ENCODE data around the gene OSBPL3.

The OSBPL3 gene

DNA sequence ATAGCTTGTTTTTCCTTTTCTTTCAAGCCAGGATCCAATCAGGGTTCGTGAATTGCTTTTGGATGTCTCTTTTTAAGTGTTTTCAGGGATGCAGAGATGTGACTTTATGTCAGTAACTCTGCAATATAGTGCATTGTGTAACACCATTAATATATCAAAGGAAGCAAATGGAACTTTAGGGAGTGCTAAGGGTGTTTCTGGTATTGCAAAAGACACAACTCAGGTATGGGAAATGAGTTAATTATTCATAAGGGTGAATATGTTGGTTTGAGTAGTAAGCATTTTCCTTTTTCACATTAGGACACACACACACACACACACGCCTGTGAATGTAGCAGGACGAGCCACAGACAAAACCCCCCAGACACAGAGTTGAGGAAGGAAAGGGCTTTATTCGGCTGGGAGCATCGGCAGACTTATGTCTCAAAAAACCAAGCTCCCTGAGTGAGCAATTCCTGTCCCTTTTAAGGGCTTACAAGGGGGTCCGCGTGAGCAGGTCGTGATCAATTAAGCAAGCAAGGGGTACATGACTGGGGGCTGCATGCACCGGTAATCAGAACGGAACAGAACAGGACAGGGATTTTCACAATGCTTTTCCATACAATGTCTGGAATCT lies 190.9 kb downstream of the OSBPL3 start:
- Histone ChIP-seq H3K27ac (ENCODE audit: low read depth, low read length) (no peak overlapping the region), H3K36me3 (ENCODE audit: low read length) (no peaks in the 10 kb centered on the region), H3K79me2 (ENCODE audit: insufficient read depth, low read length) (no peaks in the 10 kb centered on the region), H4K20me1 (ENCODE audit: low read depth, low read length) (no peaks in the 10 kb centered on the region), H3F3A (ENCODE audit: insufficient read depth) (no peaks in the 10 kb centered on the region), H3K9ac (ENCODE audit: low read length) (no peak overlapping the region), H3K27me3 (ENCODE audit: low read length) (no peaks in the 10 kb centered on the region), H3K9me3 (ENCODE audit: insufficient read depth, low read length) (no peaks in the 10 kb centered on the region), H3K9me2 (replicated peaks; ENCODE audit: insufficient read depth, low read length) (no peaks in the 10 kb centered on the region), H3K4me2 (ENCODE audit: low read depth, low read length, poor library complexity, severe bottlenecking) (no peak overlapping the region), H3K4me3 (ENCODE audit: insufficient read depth, low read length, poor library complexity, severe bottlenecking) (no peak overlapping the region), H2AFZ (ENCODE audit: low read depth, low read length, severe bottlenecking) (no peak overlapping the region)
- TF ChIP-seq, protein P1, sequence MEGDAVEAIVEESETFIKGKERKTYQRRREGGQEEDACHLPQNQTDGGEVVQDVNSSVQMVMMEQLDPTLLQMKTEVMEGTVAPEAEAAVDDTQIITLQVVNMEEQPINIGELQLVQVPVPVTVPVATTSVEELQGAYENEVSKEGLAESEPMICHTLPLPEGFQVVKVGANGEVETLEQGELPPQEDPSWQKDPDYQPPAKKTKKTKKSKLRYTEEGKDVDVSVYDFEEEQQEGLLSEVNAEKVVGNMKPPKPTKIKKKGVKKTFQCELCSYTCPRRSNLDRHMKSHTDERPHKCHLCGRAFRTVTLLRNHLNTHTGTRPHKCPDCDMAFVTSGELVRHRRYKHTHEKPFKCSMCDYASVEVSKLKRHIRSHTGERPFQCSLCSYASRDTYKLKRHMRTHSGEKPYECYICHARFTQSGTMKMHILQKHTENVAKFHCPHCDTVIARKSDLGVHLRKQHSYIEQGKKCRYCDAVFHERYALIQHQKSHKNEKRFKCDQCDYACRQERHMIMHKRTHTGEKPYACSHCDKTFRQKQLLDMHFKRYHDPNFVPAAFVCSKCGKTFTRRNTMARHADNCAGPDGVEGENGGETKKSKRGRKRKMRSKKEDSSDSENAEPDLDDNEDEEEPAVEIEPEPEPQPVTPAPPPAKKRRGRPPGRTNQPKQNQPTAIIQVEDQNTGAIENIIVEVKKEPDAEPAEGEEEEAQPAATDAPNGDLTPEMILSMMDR (IDR thresholded peaks at IDR 0.05; ENCODE audit: insufficient read depth, low read length, poor library complexity, severe bottlenecking): no peak
- no peak for TF ChIP-seq EZH2phosphoT487 (conservative IDR thresholded peaks at IDR 0.05; ENCODE audit: low read length)

DNA sequence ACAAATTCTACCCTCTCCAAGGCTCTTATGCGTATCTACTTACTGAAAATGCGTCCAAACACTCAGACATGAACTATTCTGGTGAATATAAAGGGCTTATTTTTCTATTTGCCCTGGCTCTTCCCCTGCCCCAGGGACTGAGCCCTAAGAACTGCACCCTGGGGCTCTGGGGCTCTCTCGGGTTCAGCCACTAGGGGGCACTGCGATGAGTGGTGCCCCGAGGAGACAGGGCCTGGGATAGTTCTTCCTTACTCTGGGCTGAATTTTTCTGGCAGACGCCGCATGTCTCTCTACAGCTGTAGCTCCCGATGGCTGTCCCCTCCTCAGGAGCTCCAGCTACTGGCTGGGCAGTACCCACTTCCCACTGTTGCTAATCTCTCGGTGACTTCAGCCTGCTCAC lies 191.9 kb downstream of the OSBPL3 start:
- Histone ChIP-seq H3K4me3 (ENCODE audit: insufficient read depth, low read length, poor library complexity, severe bottlenecking) (no peak overlapping the region), H3K9me2 (replicated peaks; ENCODE audit: insufficient read depth, low read length) (no peaks in the 10 kb centered on the region), H3K9me3 (ENCODE audit: insufficient read depth, low read length) (no peaks in the 10 kb centered on the region), H3K9ac (ENCODE audit: low read length) (no peak overlapping the region), H3K36me3 (ENCODE audit: low read length) (no peaks in the 10 kb centered on the region), H3K4me2 (ENCODE audit: low read depth, low read length, poor library complexity, severe bottlenecking) (no peak overlapping the region), H3F3A (ENCODE audit: insufficient read depth) (no peaks in the 10 kb centered on the region), H3K27me3 (ENCODE audit: low read length) (no peaks in the 10 kb centered on the region), H3K79me2 (ENCODE audit: insufficient read depth, low read length) (no peaks in the 10 kb centered on the region), H3K27ac (ENCODE audit: low read depth, low read length) (no peak overlapping the region), H2AFZ (ENCODE audit: low read depth, low read length, severe bottlenecking) (no peak overlapping the region), H4K20me1 (ENCODE audit: low read depth, low read length) (no peaks in the 10 kb centered on the region)
- TF ChIP-seq, protein P1 (IDR thresholded peaks at IDR 0.05; ENCODE audit: insufficient read depth, low read length, poor library complexity, severe bottlenecking): peak; percentile 88
- no peak for TF ChIP-seq EZH2phosphoT487 (conservative IDR thresholded peaks at IDR 0.05; ENCODE audit: low read length)

DNA sequence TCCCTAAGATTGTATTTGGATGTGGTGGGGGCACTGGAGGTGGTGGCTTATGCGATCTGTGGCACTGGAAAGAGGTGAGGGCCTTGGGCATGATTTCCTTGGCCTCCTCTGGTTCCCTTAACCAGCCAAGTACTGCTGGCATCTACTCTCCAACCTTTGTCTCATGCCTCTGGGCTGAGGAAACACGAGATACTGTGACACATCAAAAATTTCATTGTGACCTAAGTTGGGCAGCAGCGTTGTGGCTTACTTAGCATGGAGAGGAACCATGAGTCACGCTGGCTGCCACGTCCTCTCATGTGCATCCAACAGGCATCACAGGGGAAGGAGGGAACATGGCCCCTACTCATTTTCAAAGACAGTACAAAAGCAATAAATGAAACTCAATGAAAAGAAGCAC lies 193.0 kb downstream of the OSBPL3 start:
- Histone ChIP-seq H3K79me2 (ENCODE audit: insufficient read depth, low read length) (no peaks in the 10 kb centered on the region), H3K36me3 (ENCODE audit: low read length) (no peaks in the 10 kb centered on the region), H3K27me3 (ENCODE audit: low read length) (no peaks in the 10 kb centered on the region), H3K4me2 (ENCODE audit: low read depth, low read length, poor library complexity, severe bottlenecking) (no peak overlapping the region), H3K4me3 (ENCODE audit: insufficient read depth, low read length, poor library complexity, severe bottlenecking) (no peak overlapping the region), H2AFZ (ENCODE audit: low read depth, low read length, severe bottlenecking) (no peak overlapping the region), H3K9me2 (replicated peaks; ENCODE audit: insufficient read depth, low read length) (no peaks in the 10 kb centered on the region), H3K9me3 (ENCODE audit: insufficient read depth, low read length) (no peaks in the 10 kb centered on the region), H4K20me1 (ENCODE audit: low read depth, low read length) (no peaks in the 10 kb centered on the region), H3K9ac (ENCODE audit: low read length) (no peak overlapping the region), H3K27ac (ENCODE audit: low read depth, low read length) (no peak overlapping the region), H3F3A (ENCODE audit: insufficient read depth) (no peaks in the 10 kb centered on the region)
- TF ChIP-seq EZH2phosphoT487 (conservative IDR thresholded peaks at IDR 0.05; ENCODE audit: low read length): no peak

DNA sequence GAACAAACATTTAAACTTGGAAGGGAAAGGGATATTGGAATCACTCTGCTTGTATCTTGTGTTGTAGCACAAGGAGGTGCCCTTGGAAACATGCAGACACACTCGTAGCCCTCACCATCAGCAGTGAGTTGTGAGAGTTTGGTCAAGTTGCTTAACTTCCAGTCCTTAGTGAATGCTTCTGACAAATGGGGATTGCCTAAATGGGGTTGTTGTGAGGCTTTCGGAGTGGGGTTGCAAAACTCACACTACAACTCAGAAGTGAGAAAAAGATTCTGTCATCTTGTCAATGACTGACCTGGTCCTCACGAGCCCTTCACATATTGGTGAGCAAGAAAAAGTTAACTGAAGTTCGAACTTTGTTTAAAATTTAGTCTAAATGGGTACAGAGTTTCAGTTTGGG lies 193.7 kb downstream of the OSBPL3 start:
- H3K4me2 ChIP-seq (ENCODE audit: low read depth, low read length, poor library complexity, severe bottlenecking): no peak overlapping the region
- H3F3A ChIP-seq (ENCODE audit: insufficient read depth): no peaks in the 10 kb centered on the region
- H3K27me3 ChIP-seq (ENCODE audit: low read length): no peaks in the 10 kb centered on the region
- no peak overlapping the region for H3K4me3 ChIP-seq (ENCODE audit: insufficient read depth, low read length, poor library complexity, severe bottlenecking)
- TF ChIP-seq, protein P1 (IDR thresholded peaks at IDR 0.05; ENCODE audit: insufficient read depth, low read length, poor library complexity, severe bottlenecking): no peak
- no peak for TF ChIP-seq EZH2phosphoT487 (conservative IDR thresholded peaks at IDR 0.05; ENCODE audit: low read length)
- H2AFZ ChIP-seq (ENCODE audit: low read depth, low read length, severe bottlenecking): no peak overlapping the region
- H3K27ac ChIP-seq (ENCODE audit: low read depth, low read length): no peak overlapping the region
- no peaks in the 10 kb centered on the region for H3K36me3 ChIP-seq (ENCODE audit: low read length)
- no peaks in the 10 kb centered on the region for H3K79me2 ChIP-seq (ENCODE audit: insufficient read depth, low read length)
- H3K9me2 ChIP-seq (replicated peaks; ENCODE audit: insufficient read depth, low read length): no peaks in the 10 kb centered on the region
- H4K20me1 ChIP-seq (ENCODE audit: low read depth, low read length): no peaks in the 10 kb centered on the region
- H3K9me3 ChIP-seq (ENCODE audit: insufficient read depth, low read length): no peaks in the 10 kb centered on the region
- H3K9ac ChIP-seq (ENCODE audit: low read length): no peak overlapping the region
